Lower leg skin (tissue), 3 donors: ENCODE measurements around the gene C4B.
"Not testable (repeated sequence)": the region's sequence is repeated elsewhere in the genome, so short reads cannot be mapped to it uniquely, and the experiment has no call there.

Source experiments
- CTCF ChIP-seq, 3 donors: fragments of 450-650 bp; IDR thresholded peaks; one replicate each; pipeline ENCODE4 v1.5.1; 2016; ENCODE audit warnings: antibody characterized with exemption in 3 of 3, mild to moderate bottlenecking in 3 of 3, moderate library complexity in 2 of 3
- POLR2A ChIP-seq, 2 donors: fragments of 450-650 bp; IDR thresholded peaks; one replicate each; pipeline ENCODE4 v1.6.1; 2016 to 2017; ENCODE audit warnings: antibody characterized with exemption in 2 of 2, mild to moderate bottlenecking in 1 of 2, moderate library complexity in 1 of 2

GRCh38 chr6:32042276-32042675 is 27.7 kb downstream of the C4B start:
- not testable (repeated sequence) for TF ChIP-seq CTCF, POLR2A (IDR thresholded peaks at IDR 0.05)
